ENCODE data around the gene MCC.

- TF ChIP-seq TCF12 (IDR thresholded peaks at IDR 0.05; ENCODE audit: low read depth) (no peak), TAF1 (IDR thresholded peaks at IDR 0.05; ENCODE audit: low read depth) (no peak), EGR1 (IDR thresholded peaks at IDR 0.05) (no peak), YY1 (IDR thresholded peaks at IDR 0.05; ENCODE audit: low read depth) (no peak), MAX (IDR thresholded peaks at IDR 0.05) (no peak), REST (IDR thresholded peaks at IDR 0.05; ENCODE audit: low read depth) (no peak), CREB1 (IDR thresholded peaks at IDR 0.05; ENCODE audit: low read depth) (no peak), FOXM1 (IDR thresholded peaks at IDR 0.05; ENCODE audit: borderline replicate concordance, low read depth) (no peak)
These were observed 7.2 kb upstream of the MCC start for GRCh38 chr5:113495422-113495841.

Data from Ishikawa (cell line).